HG02588 (cell line): ENCODE results near the gene SUN5.

Experiments used
- ATAC-seq: cut with Tn5 transposase; IDR thresholded peaks from one replicate; pipeline ENCODE4 v1.9.1; 2021; ENCODE audit warnings: mild to moderate bottlenecking, moderate library complexity; ENCODE audit not compliant: unreplicated experiment

Gene SUN5

DNA sequence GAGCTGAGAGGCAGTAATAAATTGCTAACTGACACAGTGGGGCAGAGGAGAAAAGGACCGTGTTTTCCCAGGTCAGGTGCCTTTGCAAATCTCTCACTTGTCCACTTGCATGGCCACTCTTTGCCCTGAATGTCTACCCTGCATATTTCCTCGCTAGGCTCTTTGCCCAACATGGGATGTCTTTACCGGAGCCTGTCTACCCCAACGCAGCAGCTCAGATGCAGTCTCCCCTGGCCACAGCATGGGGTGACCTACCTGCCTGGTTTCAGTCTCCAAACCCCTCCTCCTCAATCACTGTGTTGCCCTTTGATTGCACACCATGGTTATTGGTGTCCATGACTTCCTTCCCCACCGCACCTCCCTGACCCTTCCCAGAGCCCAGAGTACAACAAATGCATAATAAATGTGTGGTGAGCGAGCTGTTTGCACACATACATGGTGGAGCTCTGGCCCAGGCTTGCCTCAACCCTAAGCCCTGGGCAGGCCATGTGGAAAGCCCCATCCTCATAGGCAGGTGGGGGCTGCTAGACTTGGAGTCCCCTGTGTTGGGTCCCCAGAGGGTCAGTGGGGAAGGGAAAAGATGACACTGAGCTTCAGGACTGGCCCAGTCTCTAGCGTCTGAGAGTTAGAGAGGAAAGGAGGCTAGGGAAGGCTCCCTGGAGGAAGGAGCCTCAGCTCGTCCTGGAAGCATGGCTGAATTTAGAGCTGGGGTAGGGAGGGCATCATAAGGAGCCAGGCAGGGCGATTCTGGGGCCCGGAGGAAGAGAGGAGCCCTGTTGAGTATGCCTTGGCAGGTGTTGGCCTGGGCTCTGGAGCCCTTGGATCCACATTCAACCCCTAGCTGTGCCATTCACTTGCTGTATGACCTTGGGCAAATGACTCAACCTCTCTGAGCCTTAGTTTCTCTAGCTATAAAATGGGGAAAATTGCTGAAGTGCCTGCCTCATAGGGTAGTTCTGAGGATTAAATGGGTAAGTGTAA, 22.8 kb upstream of the SUN5 start:
- no peak for ATAC-seq

DNA sequence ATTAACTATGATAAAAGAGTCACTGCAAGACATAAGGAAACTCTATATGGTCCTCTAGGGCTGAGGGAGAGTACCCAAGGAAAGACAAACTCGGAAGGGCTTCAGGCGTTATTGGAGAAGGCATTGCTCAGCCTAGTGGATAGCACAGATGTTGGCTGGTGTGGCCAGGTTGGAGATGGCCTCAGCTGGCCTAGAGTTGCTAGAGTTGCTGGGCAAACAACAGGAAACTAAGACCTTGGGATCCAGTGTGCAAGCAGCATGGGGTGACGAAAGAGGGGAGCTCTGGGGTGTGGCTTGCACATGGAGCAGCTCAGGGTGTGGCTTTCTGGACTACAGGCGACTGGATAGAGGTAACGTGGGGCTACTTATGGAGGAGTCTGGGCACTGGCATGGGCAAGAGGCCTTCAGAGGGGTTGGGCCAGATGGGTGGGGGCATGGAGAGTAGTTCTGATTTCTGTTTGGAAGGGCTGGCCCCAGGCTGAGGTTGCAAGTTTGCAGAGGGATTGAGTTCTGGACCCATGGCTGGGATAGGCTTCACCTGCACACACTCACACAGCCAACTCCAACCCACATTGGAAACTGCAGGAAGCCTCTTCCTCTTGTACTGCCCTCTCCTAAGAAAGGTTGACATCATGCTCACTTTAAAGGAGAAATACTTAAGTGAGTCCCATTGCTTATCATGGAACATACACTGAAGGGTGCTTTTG, 22.0 kb upstream of the SUN5 start:
- ATAC-seq: no peak

DNA sequence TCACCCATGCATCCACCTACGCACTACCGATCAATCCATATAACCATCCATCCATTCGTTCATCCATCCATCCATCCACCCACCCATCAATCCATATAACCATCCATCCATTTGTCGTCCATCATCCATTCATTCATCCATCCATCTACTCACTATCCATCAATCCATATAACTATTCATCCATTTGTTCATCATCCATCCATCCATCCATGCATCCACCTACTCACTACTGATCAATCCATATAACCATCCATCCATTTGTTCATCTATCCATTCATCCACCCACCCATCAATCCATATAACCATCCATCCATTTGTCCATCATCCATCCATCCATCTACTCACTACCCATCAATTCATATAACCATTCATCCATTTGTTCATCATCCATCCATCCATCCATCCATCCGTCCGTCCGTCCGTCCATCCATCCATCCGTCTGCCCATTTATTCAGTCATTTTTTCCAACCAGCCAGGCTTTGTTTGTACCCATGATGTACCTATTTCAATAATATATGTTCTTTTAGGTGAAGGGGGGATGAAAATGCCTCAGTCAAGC, 21.2 kb upstream of the SUN5 start:
- no peak for ATAC-seq

DNA sequence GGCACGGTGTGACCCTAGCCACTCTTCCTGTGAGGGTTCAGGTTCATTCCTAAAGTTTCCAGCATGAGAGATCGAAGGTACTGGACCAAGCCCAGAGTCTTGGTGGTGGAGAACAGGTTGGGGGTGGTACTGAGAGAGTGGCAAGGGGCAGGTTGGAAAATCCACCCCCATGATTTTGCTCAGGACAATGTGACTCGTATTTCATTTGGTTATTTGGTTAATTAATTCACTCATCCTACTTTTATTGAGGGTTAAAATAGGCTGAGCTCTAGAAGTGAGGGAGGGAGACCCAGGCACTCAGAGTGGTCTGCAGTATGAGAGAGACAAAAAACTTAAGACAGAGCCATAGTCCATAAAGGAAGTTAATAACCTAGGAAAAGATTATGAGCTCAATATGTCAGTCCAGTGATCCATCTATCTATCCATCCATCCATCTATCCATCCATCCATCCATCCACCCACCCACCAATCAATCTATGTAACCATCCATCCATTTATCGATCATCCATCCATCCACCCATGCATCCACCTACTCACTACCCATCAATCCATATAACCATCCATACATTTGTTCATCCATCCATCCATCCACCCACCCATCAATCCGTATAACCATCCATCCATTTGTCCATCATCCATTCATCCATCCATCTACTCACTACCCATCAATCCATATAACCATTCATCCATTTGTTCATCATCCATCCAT, 20.5 kb upstream of the SUN5 start:
- ATAC-seq: no peak

- ATAC-seq: no peak
These were observed 20.0 kb upstream of the SUN5 start for GRCh38 chr20:33024243-33024560.

- ATAC-seq: no peak
These were observed 19.4 kb upstream of the SUN5 start for GRCh38 chr20:33023439-33024242.

DNA sequence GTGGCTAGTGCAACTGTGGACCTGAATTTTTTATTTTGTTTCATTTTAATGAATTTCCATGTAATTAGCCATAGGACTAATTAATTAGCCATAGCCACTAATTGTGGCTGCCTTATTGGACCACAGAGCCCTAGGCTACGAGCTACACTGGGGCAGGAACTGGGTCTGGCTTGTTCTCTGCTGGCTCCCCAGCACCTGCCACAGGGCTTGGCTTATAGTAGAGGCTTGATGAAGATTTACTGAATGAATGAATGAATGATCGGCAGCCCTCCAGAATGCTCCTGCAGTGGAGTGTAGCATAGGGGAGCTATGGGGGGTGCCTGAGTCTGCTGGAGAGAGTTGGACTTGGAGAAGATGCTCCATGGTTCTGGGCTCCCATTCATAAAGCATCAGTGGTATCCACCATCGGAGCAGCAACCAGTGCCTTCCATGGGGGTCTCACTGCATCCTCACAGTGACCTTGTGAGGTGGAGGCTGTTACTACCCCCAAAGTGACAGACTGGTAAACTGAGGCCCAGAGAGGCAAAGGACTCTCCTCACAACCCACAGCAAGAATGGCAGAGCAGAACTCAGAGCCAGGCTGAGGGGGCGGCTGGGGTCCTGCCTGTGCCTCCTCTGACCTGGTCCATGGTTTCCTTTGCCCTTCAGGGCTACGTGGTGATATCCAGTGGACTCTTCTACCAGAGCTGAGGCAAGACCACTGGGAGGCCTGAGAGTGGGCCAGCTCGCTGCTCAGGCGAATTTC, 18.6 kb upstream of the SUN5 start:
- no peak for ATAC-seq

- no peak for ATAC-seq
These were observed 18.1 kb upstream of the SUN5 start for GRCh38 chr20:33022289-33022688.

GRCh38 chr20:33021879-33022278, 17.6 kb upstream of the SUN5 start:
- no peak for ATAC-seq

DNA sequence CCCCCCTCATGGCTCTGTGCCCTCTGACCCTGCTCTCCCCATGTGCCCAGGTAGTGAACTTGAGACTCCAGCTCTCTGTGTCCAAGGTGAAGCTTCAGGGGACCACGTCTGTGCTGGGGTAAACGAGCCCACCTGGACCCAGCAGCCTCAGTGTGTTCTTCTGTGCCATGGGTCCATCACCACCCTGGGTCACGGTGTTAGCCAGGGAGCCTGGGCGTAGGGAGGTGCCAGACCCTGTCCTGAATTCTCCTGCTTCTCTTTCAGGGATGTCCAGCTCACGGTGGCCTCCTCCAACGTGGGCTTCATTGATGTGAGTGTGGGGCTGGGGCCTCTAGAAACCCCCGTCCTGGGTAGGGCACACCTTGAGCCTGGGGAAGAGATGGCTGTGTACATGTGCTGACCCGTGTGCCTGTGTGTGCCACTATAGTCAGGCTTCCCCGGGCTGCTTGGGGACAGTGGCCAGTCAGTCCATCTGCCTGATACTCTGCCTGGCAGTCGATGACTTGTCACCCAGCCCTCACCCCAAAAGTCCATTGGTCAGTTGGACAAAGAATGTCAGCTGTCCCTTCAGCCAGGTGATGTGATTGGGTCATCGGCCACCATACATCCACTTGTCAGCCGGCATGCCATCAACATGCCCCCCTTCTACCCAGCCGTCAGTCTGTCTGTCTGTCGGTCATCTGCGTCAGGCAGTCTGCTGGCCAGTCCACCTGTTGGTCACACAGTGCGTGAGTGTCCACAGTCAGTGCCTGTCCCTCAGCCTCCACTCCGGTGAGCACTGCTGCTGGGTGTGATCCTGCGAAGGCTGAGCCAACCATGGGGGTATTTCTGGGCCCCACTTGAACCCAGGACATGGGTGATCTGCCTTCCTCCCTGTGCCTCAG, 16.3 kb upstream of the SUN5 start:
- ATAC-seq: no peak

DNA sequence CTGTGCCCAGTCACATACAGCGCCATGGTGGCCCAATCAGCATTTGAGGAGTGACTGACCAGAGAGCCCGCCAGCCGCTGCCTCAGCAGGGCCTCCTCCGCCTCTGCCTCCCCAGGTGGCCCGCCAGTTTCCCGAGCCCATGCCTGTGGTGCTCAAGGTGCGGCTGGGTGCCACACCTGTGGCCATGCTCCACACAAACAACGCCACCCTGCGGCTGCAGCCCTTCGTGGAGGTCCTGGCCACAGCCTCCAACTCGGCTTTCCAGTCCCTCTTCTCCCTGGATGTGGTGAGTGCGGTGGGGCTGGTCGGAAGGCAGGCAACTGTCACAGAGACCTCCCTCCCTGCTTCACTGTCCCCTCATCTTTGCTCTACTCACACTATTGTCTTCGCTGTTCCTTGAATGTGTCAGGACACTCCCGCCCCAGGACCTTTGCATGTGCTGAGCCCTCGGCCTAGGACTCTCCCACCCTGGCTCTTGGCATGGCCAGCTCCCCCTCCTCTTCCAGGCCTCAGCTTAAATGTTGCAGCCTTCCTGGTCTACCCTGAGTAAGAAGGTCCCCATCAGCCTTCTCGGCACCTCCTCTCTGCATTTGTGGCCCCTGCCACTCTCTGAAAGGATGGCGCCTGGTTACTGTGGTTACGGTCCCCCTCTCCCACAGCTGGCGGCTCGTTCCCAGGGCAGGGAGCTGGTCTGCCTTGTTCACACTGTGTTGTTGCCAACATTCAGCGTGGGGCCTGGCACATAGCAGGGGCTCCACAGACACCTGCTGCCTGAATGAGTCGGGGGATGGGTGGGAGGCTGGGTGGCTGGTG, 15.4 kb upstream of the SUN5 start:
- ATAC-seq: no peak

GRCh38 chr20:33018169-33018931, 14.1 kb upstream of the SUN5 start:
- no peak for ATAC-seq

DNA sequence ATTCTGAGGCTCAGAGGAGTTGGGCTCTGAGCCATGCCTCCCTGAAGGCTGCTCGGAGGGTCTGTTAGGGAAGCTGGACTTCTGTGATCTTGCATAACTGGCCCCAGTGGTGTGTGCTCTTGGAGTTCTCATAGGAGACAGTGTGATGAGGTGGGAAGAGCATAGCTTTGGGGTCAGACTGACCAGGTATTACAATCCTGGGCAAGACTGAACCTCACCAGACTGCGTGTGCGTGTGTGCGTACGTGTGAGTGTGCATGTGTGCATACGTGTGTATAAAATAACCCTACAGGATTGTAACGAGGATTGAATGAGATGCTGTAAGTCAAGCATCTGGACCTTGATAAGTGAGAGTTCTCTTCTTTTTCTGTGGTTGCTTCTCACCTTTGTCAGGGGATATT, 13.3 kb upstream of the SUN5 start:
- no peak for ATAC-seq

DNA sequence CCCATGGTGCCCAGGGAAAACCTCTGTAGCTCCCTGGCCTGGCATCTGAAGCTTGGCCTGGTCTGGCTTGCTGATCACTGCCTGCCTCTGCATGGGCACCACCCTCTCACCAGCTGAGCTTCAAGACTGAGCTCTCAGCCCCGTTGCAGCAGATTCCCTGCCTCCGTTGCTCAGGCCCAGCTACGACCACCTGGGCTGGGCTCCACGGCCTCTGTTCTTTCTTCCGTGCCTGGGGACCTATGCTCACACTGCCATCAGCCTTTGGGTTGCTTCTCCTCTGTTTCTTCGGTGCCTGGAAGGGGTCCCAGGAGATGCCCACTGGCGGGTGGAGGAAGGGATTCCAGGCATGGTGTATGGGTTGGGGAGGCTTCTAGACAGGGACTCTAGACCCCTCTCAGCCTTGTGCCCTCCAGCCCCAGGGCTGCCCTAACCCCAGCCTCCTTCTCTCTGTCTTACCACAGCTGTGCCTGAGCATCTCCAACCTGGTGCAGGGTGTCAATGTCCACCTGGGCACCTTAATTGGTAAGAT, 12.4 kb upstream of the SUN5 start:
- no peak for ATAC-seq

DNA sequence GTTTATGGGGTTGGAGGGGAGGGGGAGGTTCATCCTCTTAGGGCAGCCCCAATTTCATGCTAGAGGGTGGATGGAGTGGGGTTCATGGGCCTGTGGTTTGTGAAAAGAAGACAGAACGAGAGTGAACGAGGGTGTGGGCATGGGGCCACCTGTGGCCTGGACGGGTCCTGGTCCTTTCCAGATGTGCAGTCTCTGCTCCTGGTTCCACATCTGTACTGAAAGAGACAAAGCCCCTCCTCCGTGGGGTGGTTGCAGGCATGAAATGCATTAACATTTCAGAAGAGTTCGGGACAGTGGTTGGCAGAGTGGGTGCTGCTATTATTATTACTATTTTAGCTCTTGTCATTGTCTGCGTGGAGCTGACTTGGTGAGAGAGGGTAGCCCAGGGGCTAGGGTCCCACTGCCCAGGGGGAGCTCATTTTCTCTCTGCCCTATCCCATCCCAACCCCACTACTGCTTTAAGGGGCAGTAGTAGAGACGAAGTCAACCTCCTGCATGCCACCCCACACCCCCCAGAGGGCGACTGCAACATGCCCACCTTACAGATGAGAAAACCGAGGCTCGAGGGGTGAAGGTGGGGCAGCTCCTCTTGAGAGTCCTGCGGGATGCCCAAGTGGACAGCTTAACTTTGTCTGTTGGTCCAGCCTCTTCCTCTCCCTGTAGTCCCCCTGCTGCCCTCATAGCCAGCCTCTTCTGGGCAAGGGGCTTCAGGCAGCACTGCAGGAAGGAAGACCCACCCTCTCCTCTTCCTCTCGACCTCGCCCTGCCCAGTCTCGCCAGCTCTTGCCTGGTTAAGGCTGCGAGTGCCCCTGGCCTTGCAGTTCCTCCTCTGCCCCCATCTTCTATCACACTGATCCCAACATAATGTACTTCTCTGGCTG, 11.7 kb upstream of the SUN5 start:
- no peak for ATAC-seq

- ATAC-seq: no peak
These were observed 10.9 kb upstream of the SUN5 start for GRCh38 chr20:33015114-33015484.
